H1 (cell line): ENCODE data around the gene TIGD1. TPM values are rescaled to one million over a fixed set of nuclear protein-coding genes. Genes with fewer than 3 reads are reported as not detected.

ENCODE experiments used
- CTCF ChIA-PET: fragments of 300-600 bp; sonication (Branson Sonifier 250); formaldehyde crosslinking; loops from one replicate; lab custom pipeline; 2021; ENCODE audit not compliant: partially characterized antibody; lab: Charles Lee
- POLR2A ChIA-PET: fragments of 300-600 bp; sonication (Branson Sonifier 250); formaldehyde crosslinking; loops from one replicate; lab custom pipeline; 2021; ENCODE audit warnings: inconsistent platforms; ENCODE audit not compliant: partially characterized antibody; lab: Charles Lee
- DNase-seq, 2 experiments: peaks; one replicate each; pipeline versions ENCODE4 v3.0.0 to v3.0.0-alpha.2; 2010 to 2022; ENCODE audit warnings: low spot score in 2 of 2, low read depth in 1 of 2, mixed read lengths in 1 of 2
- FAIRE-seq: peaks from 2 replicates; lab custom pipeline; 2011; peaks lifted over from hg19 to GRCh38; lab: Jason Lieb, UNC
- H2AFZ ChIP-seq: 2 replicates; pipeline ENCODE4 v1.8.1; 2012; ENCODE audit warnings: low read length, inconsistent platforms
- H2AK5ac ChIP-seq: 2 replicates; pipeline ENCODE4 v1.6.1; 2013; ENCODE audit warnings: low read depth, low read length
- H2BK120ac ChIP-seq: replicated peaks from 2 replicates; pipeline ENCODE3; 2013; ENCODE audit warnings: low read depth, low read length, inconsistent platforms
- H2BK12ac ChIP-seq: 2 replicates; pipeline ENCODE4 v1.6.1; 2013; ENCODE audit warnings: low read depth, low read length
- H2BK15ac ChIP-seq: 2 replicates; pipeline ENCODE4 v1.6.1; 2013; ENCODE audit warnings: low read length
- H2BK20ac ChIP-seq: 2 replicates; pipeline ENCODE4 v1.6.1; 2013; ENCODE audit warnings: low read length
- H2BK5ac ChIP-seq: 2 replicates; pipeline ENCODE4 v1.6.1; 2013; ENCODE audit warnings: low read depth, low read length
- H3K14ac ChIP-seq: 2 replicates; pipeline ENCODE4 v1.6.1; 2013; ENCODE audit warnings: inconsistent platforms; ENCODE audit not compliant: insufficient read length
- H3K18ac ChIP-seq: 2 replicates; pipeline ENCODE4 v1.6.1; 2013; ENCODE audit warnings: low read length; ENCODE audit errors: extremely low read depth
- H3K23ac ChIP-seq: 2 replicates; pipeline ENCODE4 v1.6.1; 2013; ENCODE audit warnings: inconsistent platforms; ENCODE audit not compliant: insufficient read length
- H3K23me2 ChIP-seq: 2 replicates; pipeline ENCODE4 v1.6.1; 2013; ENCODE audit warnings: low read depth, low read length
- H3K27ac ChIP-seq: 2 replicates; pipeline ENCODE4 v1.6.1; 2011; ENCODE audit warnings: low read depth, low read length, inconsistent platforms
- H3K27me3 ChIP-seq, 4 experiments: replicated peaks in 1 of 4; 1 replicate in 1 of 4; 2 replicates in 3 of 4; pipeline versions ENCODE4 v1.6.1 to v1.8.1; 2011 to 2013; ENCODE audit warnings: low read length in 3 of 4, mild to moderate bottlenecking in 3 of 4, inconsistent platforms in 2 of 4, mixed read lengths in 2 of 4, moderate library complexity in 1 of 4; ENCODE audit not compliant: control insufficient read depth in 3 of 4, insufficient read depth in 3 of 4; ENCODE audit errors: extremely low read depth in 1 of 4
- H3K36me3 ChIP-seq, 4 experiments: 2 replicates each; pipeline versions ENCODE4 v1.6.1 to v1.8.1; 2011 to 2013; ENCODE audit warnings: mild to moderate bottlenecking in 4 of 4, low read length in 3 of 4, moderate library complexity in 2 of 4, control low read depth in 1 of 4, inconsistent platforms in 1 of 4; ENCODE audit not compliant: insufficient read depth in 4 of 4, control insufficient read depth in 2 of 4
- H3K4ac ChIP-seq: replicated peaks from 2 replicates; pipeline ENCODE3; 2013; ENCODE audit warnings: low read length, low read depth, mixed read lengths, inconsistent platforms; ENCODE audit not compliant: insufficient read length
- H3K4me1 ChIP-seq, 4 experiments: replicated peaks in 1 of 4; 1 replicate in 1 of 4; 2 replicates in 3 of 4; pipeline versions ENCODE4 v1.6.1 to v1.8.1; 2011 to 2013; ENCODE audit warnings: low read length in 3 of 4, inconsistent platforms in 2 of 4, mixed read lengths in 1 of 4; ENCODE audit not compliant: insufficient read depth in 4 of 4, control insufficient read depth in 3 of 4
- H3K4me2 ChIP-seq, 2 experiments: 2 replicates each; pipeline versions ENCODE4 v1.6.1 to v1.8.1; 2011 to 2013; ENCODE audit warnings: low read depth in 2 of 2, low read length in 2 of 2, control low read depth in 1 of 2, inconsistent platforms in 1 of 2, mild to moderate bottlenecking in 1 of 2; ENCODE audit not compliant: insufficient read depth in 1 of 2
- H3K4me3 ChIP-seq, 4 experiments: fragments of 200-600, 300-600 bp in 1 of 4; sonication (generic), shearing (Covaris generic), sonication (Bioruptor Twin) in 1 of 4; 2 replicates each; pipeline versions ENCODE4 v1.5.1 to v1.8.1; 2011 to 2016; ENCODE audit warnings: low read length in 4 of 4, low read depth in 3 of 4, control low read depth in 2 of 4, inconsistent platforms in 2 of 4, mild to moderate bottlenecking in 2 of 4, mixed read lengths in 1 of 4, moderate library complexity in 1 of 4; ENCODE audit not compliant: insufficient read depth in 2 of 4; ENCODE audit errors: extremely low read depth in 1 of 4
- H3K56ac ChIP-seq: replicated peaks from 2 replicates; pipeline ENCODE3; 2013; ENCODE audit warnings: low read depth, mild to moderate bottlenecking, mixed read lengths, low read length, inconsistent platforms; ENCODE audit not compliant: insufficient read length
- H3K79me1 ChIP-seq: 2 replicates; pipeline ENCODE4 v1.6.1; 2013; ENCODE audit warnings: low read depth, low read length, control low read depth
- H3K79me2 ChIP-seq, 2 experiments: 2 replicates each; pipeline versions ENCODE4 v1.6.1 to v1.8.1; 2012 to 2013; ENCODE audit warnings: low read length in 2 of 2, mild to moderate bottlenecking in 2 of 2, inconsistent platforms in 1 of 2; ENCODE audit not compliant: insufficient read depth in 2 of 2, control insufficient read depth in 1 of 2
- H3K9ac ChIP-seq, 4 experiments: replicated peaks in 1 of 4; 1 replicate in 1 of 4; 2 replicates in 3 of 4; pipeline versions ENCODE4 v1.6.1 to v1.8.1; 2011 to 2013; ENCODE audit warnings: low read depth in 3 of 4, low read length in 3 of 4, control low read depth in 2 of 4, mild to moderate bottlenecking in 2 of 4, moderate library complexity in 2 of 4, inconsistent platforms in 1 of 4; ENCODE audit errors: extremely low read depth in 1 of 4
- H3K9me3 ChIP-seq, 2 experiments: 2 replicates each; pipeline versions ENCODE4 v1.6.1 to v1.8.1; 2012 to 2013; ENCODE audit warnings: mild to moderate bottlenecking in 2 of 2, moderate library complexity in 2 of 2, control low read depth in 1 of 2, inconsistent platforms in 1 of 2, low read depth in 1 of 2, low read length in 1 of 2, mixed read lengths in 1 of 2; ENCODE audit not compliant: insufficient read depth in 2 of 2
- H4K20me1 ChIP-seq, 2 experiments: replicated peaks in 1 of 2; 2 replicates each; pipeline versions ENCODE3 to v1.8.1; 2011 to 2013; ENCODE audit warnings: inconsistent platforms in 2 of 2, low read length in 2 of 2, mild to moderate bottlenecking in 1 of 2; ENCODE audit not compliant: insufficient read depth in 2 of 2, control insufficient read depth in 1 of 2
- H4K5ac ChIP-seq: 2 replicates; pipeline ENCODE4 v1.6.1; 2013; ENCODE audit warnings: low read length, low read depth, mixed read lengths, inconsistent platforms; ENCODE audit not compliant: insufficient read length
- H4K8ac ChIP-seq: 2 replicates; pipeline ENCODE4 v1.8.0; 2013; ENCODE audit warnings: mild to moderate bottlenecking, moderate library complexity, low read length, inconsistent platforms; ENCODE audit not compliant: insufficient read depth; ENCODE audit errors: extremely low read depth
- H4K91ac ChIP-seq: replicated peaks from 2 replicates; pipeline ENCODE3; 2013; ENCODE audit warnings: low read length, mixed read lengths, inconsistent platforms; ENCODE audit not compliant: insufficient read length
- CBX5 ChIP-seq: fragments of 300-800, 300-1000 bp; sonication (generic); IDR thresholded peaks from 2 replicates; pipeline ENCODE4 v1.7.1; 2016; ENCODE audit warnings: antibody characterized with exemption, low read length, low read depth
- CHD2 ChIP-seq: IDR thresholded peaks from 2 replicates; pipeline ENCODE4 v1.6.1; 2012; ENCODE audit warnings: low read length, improper control_type of control experiment
- EZH2 ChIP-seq: fragments of 200-600 bp; sonication (generic); IDR thresholded peaks from 2 replicates; pipeline ENCODE4 v1.7.1; 2012; ENCODE audit warnings: low read depth, mild to moderate bottlenecking, moderate library complexity, low read length, inconsistent platforms; ENCODE audit not compliant: severe bottlenecking
- HDAC2 ChIP-seq, 2 experiments: fragments of 300-600 bp in 1 of 2; sonication (generic) in 1 of 2; IDR thresholded peaks; 2 replicates each; pipeline ENCODE4 v1.6.1; 2011 to 2012; ENCODE audit warnings: low read depth in 2 of 2, low read length in 2 of 2, mild to moderate bottlenecking in 2 of 2, moderate library complexity in 2 of 2, borderline replicate concordance in 1 of 2, inconsistent platforms in 1 of 2
- POLR2AphosphoS5 ChIP-seq: IDR thresholded peaks from 2 replicates; pipeline ENCODE4 v1.6.1; 2011; ENCODE audit warnings: low read depth, low read length
- RBBP5 ChIP-seq: IDR thresholded peaks from 2 replicates; pipeline ENCODE4 v1.7.1; 2012; ENCODE audit warnings: low read depth, mild to moderate bottlenecking, inconsistent platforms, low read length, moderate library complexity, borderline replicate concordance
- SIN3A ChIP-seq, 2 experiments: IDR thresholded peaks in 1 of 2; conservative IDR thresholded peaks in 1 of 2; 2 replicates each; pipeline ENCODE4 v1.6.1; 2011 to 2012; ENCODE audit warnings: low read length in 2 of 2, improper control_type of control experiment in 1 of 2, low read depth in 1 of 2, mild to moderate bottlenecking in 1 of 2
- SIX5 ChIP-seq: IDR thresholded peaks from 2 replicates; pipeline ENCODE4 v1.6.1; 2011; ENCODE audit warnings: mild to moderate bottlenecking, low read depth, low read length
- ZNF274 ChIP-seq: IDR thresholded peaks from 2 replicates; pipeline ENCODE4 v1.7.0; 2012; ENCODE audit warnings: low read length, borderline replicate concordance; ENCODE audit errors: extremely low read depth
- WGBS, 2 experiments: shearing (Covaris generic) in 1 of 2; methylation state at CpG; one replicate each; pipeline versions ENCODE4 v1.1.6 to v1.1.7; 2013 to 2015; ENCODE audit warnings: low lambda C conversion rate in 2 of 2, mixed read lengths in 2 of 2, inconsistent platforms in 1 of 2, low coverage in 1 of 2, missing lambda C conversion rate in 1 of 2; ENCODE audit not compliant: insufficient replicate concordance in 2 of 2, insufficient coverage in 1 of 2, insufficient read length in 1 of 2; ENCODE audit errors: extremely low coverage in 1 of 2, missing lambda C conversion rate in 1 of 2; 5-methylcytosine and 5-hydroxymethylcytosine counted together
- polyA plus RNA-seq, 7 experiments: library from polyadenylated mRNA; depleted of rRNA in 3 of 7; stranded (reverse) in 5 of 7; unstranded in 2 of 7; fragments of >200 nt in 5 of 7; fragments of 200-250 nt in 2 of 7; gene quantifications; 1 replicate in 5 of 7; 2 replicates in 1 of 7; 4 replicates in 1 of 7; pipeline versions ENCODE4 v1.2.1 to v1.2.3, GENCODE V29; 2011 to 2013; ENCODE audit warnings: missing spikeins in 2 of 7, mixed read lengths in 2 of 7
- total RNA-seq: library from RNA; stranded (reverse); fragmentation: NEBNext Ultra II Directional; extraction: Animal tissue kit (Norgen Biotek cat#: 25700); gene quantifications from 2 replicates; pipeline ENCODE4 v1.2.1, GENCODE V29; 2021
- TF ChIP-seq, protein P1 (sequence below): IDR thresholded peaks from 2 replicates; pipeline ENCODE4 v1.6.1; 2012; ENCODE audit warnings: low read length, inconsistent platforms

Gene TIGD1
- total and polyA plus RNA-seq, 2 of the 8 experiments (the other 6 are each of a cell fraction or from before 2014, with no cell fraction given), result 4.7 to 8.3 TPM

DNA sequence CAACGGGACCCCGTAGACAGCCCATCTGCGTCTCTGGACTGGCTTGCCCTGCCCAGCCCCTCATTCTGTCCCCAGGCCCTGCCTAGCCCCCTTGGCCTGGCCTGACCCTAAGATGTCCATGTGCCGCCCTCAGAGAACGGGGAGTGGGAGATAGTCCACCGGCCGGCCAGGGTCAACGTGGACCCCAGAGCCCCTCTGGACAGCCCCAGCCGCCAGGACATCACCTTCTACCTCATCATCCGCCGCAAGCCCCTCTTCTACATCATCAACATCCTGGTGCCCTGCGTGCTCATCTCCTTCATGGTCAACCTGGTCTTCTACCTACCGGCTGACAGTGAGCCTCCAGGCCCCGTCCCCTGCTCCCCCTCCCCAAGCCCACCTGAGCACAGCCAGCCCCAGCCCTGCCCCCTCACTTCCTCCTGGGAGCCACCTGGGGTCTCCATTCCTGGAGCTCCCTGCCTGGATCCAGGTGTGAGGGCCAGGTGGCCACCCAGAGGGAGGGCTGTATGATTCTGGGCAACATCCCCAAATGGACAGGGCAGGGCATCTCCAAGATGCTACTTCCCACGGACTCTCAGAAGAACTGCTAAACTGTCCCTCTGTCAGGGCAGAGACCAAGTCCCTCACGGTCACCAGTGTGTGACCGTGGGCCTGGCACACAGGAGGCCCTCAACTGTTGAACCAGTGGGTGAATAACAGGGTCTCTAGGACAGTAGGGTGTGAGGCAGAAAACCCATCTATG lies 20.4 kb downstream of the TIGD1 start:
- FAIRE-seq (no peak), DNase-seq (no peak)
- H2BK12ac ChIP-seq, result no peak overlapping the region
- H3K4me2 ChIP-seq, result no peak overlapping the region
- H2BK5ac ChIP-seq, result no peak overlapping the region
- H3K4me3 ChIP-seq, result no peak overlapping the region
- POLR2A ChIA-PET, result interaction anchor here (1.0 to 1.8 kb wide), 2 partner anchors 10 to 15 kb away, joined by 4 to 5 read pairs; partner anchors contain the start of gene PRSS56
- no peak overlapping the region for H2BK120ac ChIP-seq
- no peaks in the 10 kb centered on the region for H4K20me1 ChIP-seq
- H3K56ac ChIP-seq, result no peak overlapping the region
- no peaks in the 10 kb centered on the region for H3K9me3 ChIP-seq
- H3K79me2 ChIP-seq, result no peaks in the 10 kb centered on the region
- no peak overlapping the region for H3K27ac ChIP-seq
- no peak overlapping the region for H3K14ac ChIP-seq
- H4K8ac ChIP-seq, result no peak overlapping the region
- no peak overlapping the region for H3K18ac ChIP-seq
- no peak overlapping the region for H2BK15ac ChIP-seq
- H3K23ac ChIP-seq, result no peak overlapping the region
- H2AFZ ChIP-seq, result no peak overlapping the region
- H3K27me3 ChIP-seq, result peaks cover 0 to 8% (median 0%) of the 10 kb centered on the region in 4 experiments; a peak in 2 of 7 replicates
- H2AK5ac ChIP-seq, result no peak overlapping the region
- WGBS, 2 experiments, result 91% methylated on average over 11 of the region's 17 CpGs; no CpG with 5 or more reads in 1 of the 2 experiments
- CTCF ChIA-PET, result interaction anchor here (1.3 to 1.6 kb wide), 2 partner anchors 17 to 37 kb away, joined by 3 to 4 read pairs; no protein-coding TSS in a partner anchor
- H3K4me1 ChIP-seq, result peaks cover 0 to 11% (median 2%) of the 10 kb centered on the region in 4 experiments; a peak in 5 of 7 replicates
- no peaks in the 10 kb centered on the region for H3K79me1 ChIP-seq
- H2BK20ac ChIP-seq, result no peak overlapping the region
- no peak overlapping the region for H3K9ac ChIP-seq
- H3K4ac ChIP-seq, result no peak overlapping the region
- no peaks in the 10 kb centered on the region for H3K36me3 ChIP-seq
- H3K23me2 ChIP-seq, result no peaks in the 10 kb centered on the region
- no peak overlapping the region for H4K5ac ChIP-seq
- no peak overlapping the region for H4K91ac ChIP-seq
- TF ChIP-seq CHD2 (no peak), EZH2 (no peak), RBBP5 (no peak), POLR2AphosphoS5 (no peak), ZNF274 (no peak), SIN3A (conservative IDR thresholded peaks at IDR 0.05 in 1 of 2, IDR thresholded peaks at IDR 0.05 in 1 of 2; ENCODE audit: low read depth in 1 of 2, low read length in 2 of 2) (no peak), HDAC2 (IDR thresholded peaks at IDR 0.05; ENCODE audit: borderline replicate concordance in 1 of 2, low read depth in 2 of 2, low read length in 2 of 2) (no peak), CBX5 (no peak), SIX5 (no peak)
- TF ChIP-seq, protein P1, sequence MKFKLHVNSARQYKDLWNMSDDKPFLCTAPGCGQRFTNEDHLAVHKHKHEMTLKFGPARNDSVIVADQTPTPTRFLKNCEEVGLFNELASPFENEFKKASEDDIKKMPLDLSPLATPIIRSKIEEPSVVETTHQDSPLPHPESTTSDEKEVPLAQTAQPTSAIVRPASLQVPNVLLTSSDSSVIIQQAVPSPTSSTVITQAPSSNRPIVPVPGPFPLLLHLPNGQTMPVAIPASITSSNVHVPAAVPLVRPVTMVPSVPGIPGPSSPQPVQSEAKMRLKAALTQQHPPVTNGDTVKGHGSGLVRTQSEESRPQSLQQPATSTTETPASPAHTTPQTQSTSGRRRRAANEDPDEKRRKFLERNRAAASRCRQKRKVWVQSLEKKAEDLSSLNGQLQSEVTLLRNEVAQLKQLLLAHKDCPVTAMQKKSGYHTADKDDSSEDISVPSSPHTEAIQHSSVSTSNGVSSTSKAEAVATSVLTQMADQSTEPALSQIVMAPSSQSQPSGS, result no peak
